Calu3 (cell line): ENCODE measurements around the gene SPP2. TPM values are rescaled to one million over a fixed set of nuclear protein-coding genes. Genes with fewer than 3 reads are reported as not detected.

Experiments used
- BruUV-seq: library from RNA; stranded (reverse); fragments of 400-500 nt; replicated peaks from 2 replicates; lab custom pipeline; 2021; lab: Mats Ljungman, UMichigan
- CTCF ChIA-PET: fragments of 300-600 bp; sonication (Branson Sonifier 250); formaldehyde crosslinking; loops from one replicate; lab custom pipeline; 2022; ENCODE audit warnings: antibody characterized with exemption; lab: Charles Lee
- DNase-seq: peaks from one replicate; pipeline ENCODE4 v3.0.0; 2022
- H3K27ac Mint-ChIP-seq: one replicate; pipeline ENCODE4 v1.8.0; 2022; ENCODE audit warnings: mixed read lengths; ENCODE audit not compliant: unreplicated experiment
- H3K27me3 Mint-ChIP-seq: one replicate; pipeline ENCODE4 v1.8.0; 2022; ENCODE audit warnings: mixed read lengths; ENCODE audit not compliant: unreplicated experiment
- H3K36me3 Mint-ChIP-seq: one replicate; pipeline ENCODE4 v1.8.0; 2022; ENCODE audit warnings: mild to moderate bottlenecking, moderate library complexity, mixed read lengths; ENCODE audit not compliant: insufficient read depth, unreplicated experiment
- H3K4me1 Mint-ChIP-seq: one replicate; pipeline ENCODE4 v1.8.0; 2022; ENCODE audit warnings: mild to moderate bottlenecking, low read depth, mixed read lengths; ENCODE audit not compliant: unreplicated experiment
- H3K4me3 Mint-ChIP-seq: one replicate; pipeline ENCODE4 v1.8.0; 2022; ENCODE audit warnings: mild to moderate bottlenecking, low read depth, moderate library complexity, mixed read lengths; ENCODE audit not compliant: unreplicated experiment
- H3K9me3 Mint-ChIP-seq: one replicate; pipeline ENCODE4 v1.8.0; 2022; ENCODE audit warnings: low read depth, mixed read lengths; ENCODE audit not compliant: unreplicated experiment
- intact Hi-C: fragments of 100-400 bp; cut with micrococcal nuclease; formaldehyde crosslinking; loops from one replicate; pipeline ENCODE4 v1.10.0; 2022; ENCODE audit not compliant: unreplicated experiment
- total RNA-seq: library from RNA; stranded (reverse); gene quantifications from 2 replicates; pipeline ENCODE4 v1.2.3, GENCODE V29; 2022
- TF ChIP-seq, protein P1 (sequence below): fragments of 200-600 bp; IDR thresholded peaks from one replicate; pipeline ENCODE4 v1.8.0; 2022; ENCODE audit warnings: antibody characterized with exemption; ENCODE audit not compliant: unreplicated experiment

SPP2 gene
- total RNA-seq, 1 experiment from 2014 or later = not detected

GRCh38 chr2:234102112-234102511, 51.6 kb downstream of the SPP2 start:
- H3K27ac Mint-ChIP-seq = peak overlapping the region; percentile 89
- H3K4me3 Mint-ChIP-seq = no peak overlapping the region
- TF ChIP-seq, protein P1, sequence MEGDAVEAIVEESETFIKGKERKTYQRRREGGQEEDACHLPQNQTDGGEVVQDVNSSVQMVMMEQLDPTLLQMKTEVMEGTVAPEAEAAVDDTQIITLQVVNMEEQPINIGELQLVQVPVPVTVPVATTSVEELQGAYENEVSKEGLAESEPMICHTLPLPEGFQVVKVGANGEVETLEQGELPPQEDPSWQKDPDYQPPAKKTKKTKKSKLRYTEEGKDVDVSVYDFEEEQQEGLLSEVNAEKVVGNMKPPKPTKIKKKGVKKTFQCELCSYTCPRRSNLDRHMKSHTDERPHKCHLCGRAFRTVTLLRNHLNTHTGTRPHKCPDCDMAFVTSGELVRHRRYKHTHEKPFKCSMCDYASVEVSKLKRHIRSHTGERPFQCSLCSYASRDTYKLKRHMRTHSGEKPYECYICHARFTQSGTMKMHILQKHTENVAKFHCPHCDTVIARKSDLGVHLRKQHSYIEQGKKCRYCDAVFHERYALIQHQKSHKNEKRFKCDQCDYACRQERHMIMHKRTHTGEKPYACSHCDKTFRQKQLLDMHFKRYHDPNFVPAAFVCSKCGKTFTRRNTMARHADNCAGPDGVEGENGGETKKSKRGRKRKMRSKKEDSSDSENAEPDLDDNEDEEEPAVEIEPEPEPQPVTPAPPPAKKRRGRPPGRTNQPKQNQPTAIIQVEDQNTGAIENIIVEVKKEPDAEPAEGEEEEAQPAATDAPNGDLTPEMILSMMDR = peak; percentile 44
- no peaks in the 10 kb centered on the region for H3K36me3 Mint-ChIP-seq
- peak; percentile 72 for DNase-seq
- no TSS peak for BruUV-seq
- no peaks in the 10 kb centered on the region for H3K27me3 Mint-ChIP-seq
- peaks cover 31% of the 10 kb centered on the region for H3K4me1 Mint-ChIP-seq
- no peaks in the 10 kb centered on the region for H3K9me3 Mint-ChIP-seq
- CTCF ChIA-PET = interaction anchor here (0.6 to 1.5 kb wide), 6 partner anchors 18 to 1177 kb away, joined by 3 to 5 read pairs (median 4); no protein-coding TSS in a partner anchor
- intact Hi-C loops = loop anchor here (1.0 kb wide), 1 partner anchor 126 kb away; no protein-coding TSS in a partner anchor

GRCh38 chr2:234107861-234108260, 57.4 kb downstream of the SPP2 start:
- H3K27me3 Mint-ChIP-seq = no peaks in the 10 kb centered on the region
- H3K36me3 Mint-ChIP-seq = no peaks in the 10 kb centered on the region
- CTCF ChIA-PET = interaction anchor here (1.6 kb wide), 1 partner anchor 16 kb away, joined by 5 read pairs; no protein-coding TSS in a partner anchor
- no peaks in the 10 kb centered on the region for H3K9me3 Mint-ChIP-seq
- H3K4me3 Mint-ChIP-seq = no peak overlapping the region
- BruUV-seq = no TSS peak
- intact Hi-C loops = no loop called here
- TF ChIP-seq, protein P1 = no peak
- H3K27ac Mint-ChIP-seq = no peak overlapping the region
- peaks cover 34% of the 10 kb centered on the region for H3K4me1 Mint-ChIP-seq
- DNase-seq = no peak

GRCh38 chr2:234109321-234109720, 58.8 kb downstream of the SPP2 start:
- H3K27me3 Mint-ChIP-seq = no peaks in the 10 kb centered on the region
- H3K36me3 Mint-ChIP-seq = no peaks in the 10 kb centered on the region
- intact Hi-C loops = no loop called here
- H3K9me3 Mint-ChIP-seq = no peaks in the 10 kb centered on the region
- H3K27ac Mint-ChIP-seq = no peak overlapping the region
- H3K4me1 Mint-ChIP-seq = peaks cover 36% of the 10 kb centered on the region
- CTCF ChIA-PET = interaction anchor here (1.6 kb wide), 1 partner anchor 17 kb away, joined by 5 read pairs; no protein-coding TSS in a partner anchor
- H3K4me3 Mint-ChIP-seq = no peak overlapping the region
- DNase-seq = no peak
- TF ChIP-seq, protein P1 = no peak
- no TSS peak for BruUV-seq

GRCh38 chr2:234110219-234110618, 59.7 kb downstream of the SPP2 start:
- no peak for DNase-seq
- Mint-ChIP-seq H3K27ac (no peak overlapping the region), H3K4me3 (no peak overlapping the region), H3K9me3 (no peaks in the 10 kb centered on the region), H3K4me1 (peaks cover 36% of the 10 kb centered on the region), H3K36me3 (no peaks in the 10 kb centered on the region), H3K27me3 (no peaks in the 10 kb centered on the region)
- no TSS peak for BruUV-seq
- intact Hi-C loops = no loop called here
- TF ChIP-seq, protein P1 = no peak
- CTCF ChIA-PET = no interaction called here
